NCI-H774 (cell line): ENCODE measurements around the gene FAM13A.
"Not testable (repeated sequence)": the region's sequence is repeated elsewhere in the genome, so short reads cannot be mapped to it uniquely, and the experiment has no call there.

ENCODE experiments used
- DNase-seq: peaks from one replicate; lab custom pipeline; 2025; lab: John Stamatoyannopoulos, UW

FAM13A gene

GRCh38 chr4:88960576-88960975 is 96.4 kb downstream of the FAM13A start:
- DNase-seq = no peak

- DNase-seq = no peak
Measured at GRCh38 chr4:88958080-88958479, 98.9 kb downstream of the FAM13A start.

GRCh38 chr4:88957570-88957969 is 99.4 kb downstream of the FAM13A start:
- no peak for DNase-seq

GRCh38 chr4:88955580-88956380 is 101.2 kb downstream of the FAM13A start:
- no peak for DNase-seq

- no peak for DNase-seq
Measured at GRCh38 chr4:88953400-88953799, 103.6 kb downstream of the FAM13A start.

- no peak for DNase-seq
Measured at GRCh38 chr4:88952081-88952480, 104.9 kb downstream of the FAM13A start.

- no peak for DNase-seq
Measured at GRCh38 chr4:88949605-88950004, 107.4 kb downstream of the FAM13A start.

GRCh38 chr4:88940506-88940905 is 116.5 kb downstream of the FAM13A start:
- no peak for DNase-seq

- DNase-seq = no peak
Measured at GRCh38 chr4:88939697-88940096, 117.3 kb downstream of the FAM13A start.

- no peak for DNase-seq
Measured at GRCh38 chr4:88938138-88938537, 118.8 kb downstream of the FAM13A start.

GRCh38 chr4:88937081-88937480 is 119.9 kb downstream of the FAM13A start:
- no peak for DNase-seq

GRCh38 chr4:88933414-88934160 is 123.4 kb downstream of the FAM13A start:
- no peak for DNase-seq

- DNase-seq = no peak
Measured at GRCh38 chr4:88928852-88929251, 128.1 kb downstream of the FAM13A start.

GRCh38 chr4:88927420-88927819 is 129.6 kb downstream of the FAM13A start:
- no peak for DNase-seq

- no peak for DNase-seq
Measured at GRCh38 chr4:88919056-88919455, 137.9 kb downstream of the FAM13A start.

- DNase-seq = not testable (repeated sequence)
Measured at GRCh38 chr4:88913181-88913580, 143.8 kb downstream of the FAM13A start.

- DNase-seq = no peak
Measured at GRCh38 chr4:88911246-88912212, 145.5 kb downstream of the FAM13A start.

GRCh38 chr4:88910101-88910500 is 146.9 kb downstream of the FAM13A start:
- no peak for DNase-seq

GRCh38 chr4:88908521-88908920 is 148.5 kb downstream of the FAM13A start:
- no peak for DNase-seq

- no peak for DNase-seq
Measured at GRCh38 chr4:88908003-88908402, 149.0 kb downstream of the FAM13A start.

- no peak for DNase-seq
Measured at GRCh38 chr4:88907478-88907877, 149.5 kb downstream of the FAM13A start.

- DNase-seq = not testable (repeated sequence)
Measured at GRCh38 chr4:88904240-88904639, 152.7 kb downstream of the FAM13A start.
